ENCODE results near the gene ISG15.
"Not testable (repeated sequence)": the region's sequence is repeated elsewhere in the genome, so short reads cannot be mapped to it uniquely, and the experiment has no call there.

Gene ISG15

GRCh38 chr1:991895-992294 lies 21.4 kb upstream of the ISG15 start:
- no peak for DNase-seq (ENCODE audit: low read depth, low spot score)
- TF ChIP-seq YY1 (IDR thresholded peaks at IDR 0.05; ENCODE audit: insufficient read depth, insufficient read length) (no peak), SUZ12 (IDR thresholded peaks at IDR 0.05; ENCODE audit: extremely low read depth, insufficient read depth, insufficient read length) (no peak), ZNF274 (IDR thresholded peaks at IDR 0.05; ENCODE audit: low read depth, low read length) (no peak)
- H3K27me3 ChIP-seq (ENCODE audit: insufficient read depth, insufficient read length) = no peaks in the 10 kb centered on the region
- H3K9ac ChIP-seq (ENCODE audit: insufficient read length, low read depth) = no peak overlapping the region
- peaks cover under 1% of the 10 kb centered on the region for H3K4me1 ChIP-seq (ENCODE audit: insufficient read depth, insufficient read length)
- no peak overlapping the region for H3K4me3 ChIP-seq (ENCODE audit: insufficient read length, low read depth)
- no peaks in the 10 kb centered on the region for H3K36me3 ChIP-seq (ENCODE audit: insufficient read depth, insufficient read length, low read length)
- peaks cover 11% of the 10 kb centered on the region; the same call in 1 of the 2 replicates for H3K9me3 ChIP-seq (ENCODE audit: insufficient read depth, low read length)

- DNase-seq (ENCODE audit: low read depth, low spot score) = no peak
- Histone ChIP-seq H3K9ac (ENCODE audit: insufficient read length, low read depth) (no peak overlapping the region), H3K4me1 (ENCODE audit: insufficient read depth, insufficient read length) (peaks cover 5% of the 10 kb centered on the region), H3K36me3 (ENCODE audit: insufficient read depth, insufficient read length, low read length) (no peaks in the 10 kb centered on the region), H3K27me3 (ENCODE audit: insufficient read depth, insufficient read length) (no peaks in the 10 kb centered on the region), H3K4me3 (ENCODE audit: insufficient read length, low read depth) (no peak overlapping the region), H3K9me3 (ENCODE audit: insufficient read depth, low read length) (peaks cover 11% of the 10 kb centered on the region; the same call in 1 of the 2 replicates)
- TF ChIP-seq YY1 (IDR thresholded peaks at IDR 0.05; ENCODE audit: insufficient read depth, insufficient read length) (no peak), SUZ12 (IDR thresholded peaks at IDR 0.05; ENCODE audit: extremely low read depth, insufficient read depth, insufficient read length) (no peak), ZNF274 (IDR thresholded peaks at IDR 0.05; ENCODE audit: low read depth, low read length) (no peak)
Observed at GRCh38 chr1:992362-992761, 20.9 kb upstream of the ISG15 start.

- Histone ChIP-seq H3K4me3 (ENCODE audit: insufficient read length, low read depth) (no peak overlapping the region), H3K9me3 (ENCODE audit: insufficient read depth, low read length) (peaks cover 11% of the 10 kb centered on the region; the same call in 1 of the 2 replicates), H3K27me3 (ENCODE audit: insufficient read depth, insufficient read length) (no peaks in the 10 kb centered on the region), H3K4me1 (ENCODE audit: insufficient read depth, insufficient read length) (peaks cover 10% of the 10 kb centered on the region), H3K9ac (ENCODE audit: insufficient read length, low read depth) (no peak overlapping the region), H3K36me3 (ENCODE audit: insufficient read depth, insufficient read length, low read length) (peaks cover 4% of the 10 kb centered on the region)
- no peak for DNase-seq (ENCODE audit: low read depth, low spot score)
- TF ChIP-seq YY1 (IDR thresholded peaks at IDR 0.05; ENCODE audit: insufficient read depth, insufficient read length) = no peak
- TF ChIP-seq ZNF274 (IDR thresholded peaks at IDR 0.05; ENCODE audit: low read depth, low read length) = no peak
- no peak for TF ChIP-seq SUZ12 (IDR thresholded peaks at IDR 0.05; ENCODE audit: extremely low read depth, insufficient read depth, insufficient read length)
Observed at GRCh38 chr1:993379-993995, 19.8 kb upstream of the ISG15 start.

- not testable (repeated sequence) for H3K36me3 ChIP-seq (ENCODE audit: insufficient read depth, insufficient read length, low read length); DNase-seq (ENCODE audit: low read depth, low spot score); H3K4me1 ChIP-seq (ENCODE audit: insufficient read depth, insufficient read length); H3K9ac ChIP-seq (ENCODE audit: insufficient read length, low read depth); H3K4me3 ChIP-seq (ENCODE audit: insufficient read length, low read depth); H3K27me3 ChIP-seq (ENCODE audit: insufficient read depth, insufficient read length)
- peaks cover 11% of the 10 kb centered on the region; the same call in 1 of the 2 replicates for H3K9me3 ChIP-seq (ENCODE audit: insufficient read depth, low read length)
Observed at GRCh38 chr1:994546-994945, 18.8 kb upstream of the ISG15 start.

GRCh38 chr1:995665-996633 lies 17.3 kb upstream of the ISG15 start:
- Histone ChIP-seq H3K36me3 (ENCODE audit: insufficient read depth, insufficient read length, low read length) (peaks cover 4% of the 10 kb centered on the region), H3K9me3 (ENCODE audit: insufficient read depth, low read length) (peaks cover 11% of the 10 kb centered on the region; the same call in 1 of the 2 replicates), H3K4me1 (ENCODE audit: insufficient read depth, insufficient read length) (peaks cover 10% of the 10 kb centered on the region), H3K4me3 (ENCODE audit: insufficient read length, low read depth) (no peak overlapping the region), H3K9ac (ENCODE audit: insufficient read length, low read depth) (no peak overlapping the region), H3K27me3 (ENCODE audit: insufficient read depth, insufficient read length) (no peaks in the 10 kb centered on the region)
- no peak for DNase-seq (ENCODE audit: low read depth, low spot score)
- TF ChIP-seq SUZ12 (IDR thresholded peaks at IDR 0.05; ENCODE audit: extremely low read depth, insufficient read depth, insufficient read length) (no peak), ZNF274 (IDR thresholded peaks at IDR 0.05; ENCODE audit: low read depth, low read length) (no peak), YY1 (IDR thresholded peaks at IDR 0.05; ENCODE audit: insufficient read depth, insufficient read length) (no peak)

- TF ChIP-seq SUZ12 (IDR thresholded peaks at IDR 0.05; ENCODE audit: extremely low read depth, insufficient read depth, insufficient read length) (no peak), YY1 (IDR thresholded peaks at IDR 0.05; ENCODE audit: insufficient read depth, insufficient read length) (no peak), ZNF274 (IDR thresholded peaks at IDR 0.05; ENCODE audit: low read depth, low read length) (no peak)
- no peaks in the 10 kb centered on the region for H3K27me3 ChIP-seq (ENCODE audit: insufficient read depth, insufficient read length)
Observed at GRCh38 chr1:996851-997712, 16.2 kb upstream of the ISG15 start.

More at GRCh38 chr1:996851-997712, 16.2 kb upstream of the ISG15 start:
- peaks cover 8% of the 10 kb centered on the region; the same call in 1 of the 2 replicates for H3K9me3 ChIP-seq (ENCODE audit: insufficient read depth, low read length)
- peaks cover 4% of the 10 kb centered on the region for H3K36me3 ChIP-seq (ENCODE audit: insufficient read depth, insufficient read length, low read length)
- H3K9ac ChIP-seq (ENCODE audit: insufficient read length, low read depth) = peak overlapping the region; percentile 54
- peaks cover 10% of the 10 kb centered on the region for H3K4me1 ChIP-seq (ENCODE audit: insufficient read depth, insufficient read length)
- no peak for DNase-seq (ENCODE audit: low read depth, low spot score)
- H3K4me3 ChIP-seq (ENCODE audit: insufficient read length, low read depth) = peak overlapping the region; percentile 39
